Measurements from ENCODE around the gene HAUS1.

DNA sequence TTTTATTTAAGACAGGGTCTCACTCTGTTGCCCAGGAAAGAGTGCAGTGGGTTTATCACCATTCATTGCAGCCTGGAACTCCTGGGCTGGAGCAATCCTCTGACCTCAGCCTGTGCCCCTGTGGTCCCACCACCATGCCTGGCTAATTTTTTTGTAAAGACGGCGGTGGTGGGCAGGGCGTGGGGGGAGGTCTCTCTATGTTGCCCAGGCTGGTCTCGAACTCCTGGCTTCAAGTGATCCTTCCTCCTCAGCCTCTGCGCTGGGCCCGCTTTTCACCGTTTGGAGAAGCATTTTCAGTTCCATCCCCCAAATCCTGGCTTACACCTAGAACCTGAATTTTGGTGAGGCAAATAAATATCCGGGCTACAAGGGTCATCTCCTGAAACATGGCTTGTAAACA is 4.7 kb upstream of the HAUS1 start:
- TF ChIP-seq POLR2A (IDR thresholded peaks at IDR 0.05), result no peak
- no peak for TF ChIP-seq EP300 (IDR thresholded peaks at IDR 0.05)

Measured in tibial nerve (tissue), 3 donors.